Measurements from ENCODE around the gene PELI2. TPM values are rescaled to one million over a fixed set of nuclear protein-coding genes. Genes with fewer than 3 reads are reported as not detected.

PELI2 gene
- total RNA-seq, 1 experiment from 2014 or later, result 23.5 TPM

DNA sequence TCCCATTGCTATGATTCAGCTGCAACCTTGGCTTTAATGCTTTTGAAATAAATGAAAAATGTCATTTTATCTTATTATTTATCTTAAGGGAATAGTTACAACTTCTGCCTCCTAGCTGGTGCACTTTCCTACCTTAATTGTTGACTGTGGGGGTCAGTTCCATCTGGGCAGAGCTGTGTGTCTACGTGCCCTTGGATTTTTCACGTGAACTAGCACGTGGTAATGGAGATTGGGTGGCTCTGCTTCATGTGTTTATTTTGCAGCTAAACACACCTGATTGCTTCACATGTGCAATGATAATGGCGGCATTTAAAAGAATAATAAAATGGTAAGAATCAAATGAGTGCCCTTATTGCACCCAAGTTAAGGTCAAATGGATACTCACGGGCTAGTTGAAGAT is 10.6 kb upstream of the PELI2 start:
- no peaks in the 10 kb centered on the region for H3K4me1 Mint-ChIP-seq
- DNase-seq (ENCODE audit: low spot score) (no peak), ATAC-seq (no peak)
- ChIA-PET POLR2A (interaction anchor here (1.0 kb wide), 1 partner anchor 9 kb away, joined by 3 read pairs; no protein-coding TSS in a partner anchor), CTCF (no interaction called here)
- H3K27ac Mint-ChIP-seq, result no peak overlapping the region
- TF ChIP-seq ETV6 (CRISPR knock-in tag; IDR thresholded peaks at IDR 0.05) (no peak), ZMAT4 (CRISPR knock-in tag; IDR thresholded peaks at IDR 0.05) (no peak), OVOL2 (CRISPR knock-in tag; IDR thresholded peaks at IDR 0.05; ENCODE audit: borderline replicate concordance) (no peak), AR (CRISPR knock-in tag; IDR thresholded peaks at IDR 0.05) (no peak), ZBTB21 (CRISPR knock-in tag; IDR thresholded peaks at IDR 0.05; ENCODE audit: borderline replicate concordance) (no peak), ATF1 (CRISPR knock-in tag; IDR thresholded peaks at IDR 0.05) (no peak), PRDM15 (CRISPR knock-in tag; IDR thresholded peaks at IDR 0.05) (no peak), GTF2I (CRISPR knock-in tag; conservative IDR thresholded peaks at IDR 0.05) (no peak), ZNF121 (CRISPR knock-in tag; IDR thresholded peaks at IDR 0.05) (no peak), FOXJ3 (CRISPR knock-in tag; IDR thresholded peaks at IDR 0.05; ENCODE audit: borderline replicate concordance) (no peak), SMAD3 (CRISPR knock-in tag; IDR thresholded peaks at IDR 0.05; ENCODE audit: borderline replicate concordance) (no peak)
- TF ChIP-seq, protein P1, sequence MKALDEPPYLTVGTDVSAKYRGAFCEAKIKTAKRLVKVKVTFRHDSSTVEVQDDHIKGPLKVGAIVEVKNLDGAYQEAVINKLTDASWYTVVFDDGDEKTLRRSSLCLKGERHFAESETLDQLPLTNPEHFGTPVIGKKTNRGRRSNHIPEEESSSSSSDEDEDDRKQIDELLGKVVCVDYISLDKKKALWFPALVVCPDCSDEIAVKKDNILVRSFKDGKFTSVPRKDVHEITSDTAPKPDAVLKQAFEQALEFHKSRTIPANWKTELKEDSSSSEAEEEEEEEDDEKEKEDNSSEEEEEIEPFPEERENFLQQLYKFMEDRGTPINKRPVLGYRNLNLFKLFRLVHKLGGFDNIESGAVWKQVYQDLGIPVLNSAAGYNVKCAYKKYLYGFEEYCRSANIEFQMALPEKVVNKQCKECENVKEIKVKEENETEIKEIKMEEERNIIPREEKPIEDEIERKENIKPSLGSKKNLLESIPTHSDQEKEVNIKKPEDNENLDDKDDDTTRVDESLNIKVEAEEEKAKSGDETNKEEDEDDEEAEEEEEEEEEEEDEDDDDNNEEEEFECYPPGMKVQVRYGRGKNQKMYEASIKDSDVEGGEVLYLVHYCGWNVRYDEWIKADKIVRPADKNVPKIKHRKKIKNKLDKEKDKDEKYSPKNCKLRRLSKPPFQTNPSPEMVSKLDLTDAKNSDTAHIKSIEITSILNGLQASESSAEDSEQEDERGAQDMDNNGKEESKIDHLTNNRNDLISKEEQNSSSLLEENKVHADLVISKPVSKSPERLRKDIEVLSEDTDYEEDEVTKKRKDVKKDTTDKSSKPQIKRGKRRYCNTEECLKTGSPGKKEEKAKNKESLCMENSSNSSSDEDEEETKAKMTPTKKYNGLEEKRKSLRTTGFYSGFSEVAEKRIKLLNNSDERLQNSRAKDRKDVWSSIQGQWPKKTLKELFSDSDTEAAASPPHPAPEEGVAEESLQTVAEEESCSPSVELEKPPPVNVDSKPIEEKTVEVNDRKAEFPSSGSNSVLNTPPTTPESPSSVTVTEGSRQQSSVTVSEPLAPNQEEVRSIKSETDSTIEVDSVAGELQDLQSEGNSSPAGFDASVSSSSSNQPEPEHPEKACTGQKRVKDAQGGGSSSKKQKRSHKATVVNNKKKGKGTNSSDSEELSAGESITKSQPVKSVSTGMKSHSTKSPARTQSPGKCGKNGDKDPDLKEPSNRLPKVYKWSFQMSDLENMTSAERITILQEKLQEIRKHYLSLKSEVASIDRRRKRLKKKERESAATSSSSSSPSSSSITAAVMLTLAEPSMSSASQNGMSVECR (CRISPR knock-in tag; IDR thresholded peaks at IDR 0.05; ENCODE audit: borderline replicate concordance), result no peak
- TF ChIP-seq, protein P2, sequence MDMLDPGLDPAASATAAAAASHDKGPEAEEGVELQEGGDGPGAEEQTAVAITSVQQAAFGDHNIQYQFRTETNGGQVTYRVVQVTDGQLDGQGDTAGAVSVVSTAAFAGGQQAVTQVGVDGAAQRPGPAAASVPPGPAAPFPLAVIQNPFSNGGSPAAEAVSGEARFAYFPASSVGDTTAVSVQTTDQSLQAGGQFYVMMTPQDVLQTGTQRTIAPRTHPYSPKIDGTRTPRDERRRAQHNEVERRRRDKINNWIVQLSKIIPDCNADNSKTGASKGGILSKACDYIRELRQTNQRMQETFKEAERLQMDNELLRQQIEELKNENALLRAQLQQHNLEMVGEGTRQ (CRISPR knock-in tag; IDR thresholded peaks at IDR 0.05), result no peak
- TF ChIP-seq, protein P3, sequence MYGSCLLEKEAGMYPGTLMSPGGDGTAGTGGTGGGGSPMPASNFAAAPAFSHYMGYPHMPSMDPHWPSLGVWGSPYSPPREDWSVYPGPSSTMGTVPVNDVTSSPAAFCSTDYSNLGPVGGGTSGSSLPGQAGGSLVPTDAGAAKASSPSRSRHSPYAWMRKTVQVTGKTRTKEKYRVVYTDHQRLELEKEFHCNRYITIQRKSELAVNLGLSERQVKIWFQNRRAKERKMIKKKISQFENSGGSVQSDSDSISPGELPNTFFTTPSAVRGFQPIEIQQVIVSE (CRISPR knock-in tag; IDR thresholded peaks at IDR 0.05; ENCODE audit: borderline replicate concordance), result no peak
- no peaks in the 10 kb centered on the region for H3K27me3 Mint-ChIP-seq (ENCODE audit: low read depth)
- H3K36me3 Mint-ChIP-seq, result no peaks in the 10 kb centered on the region
- no peaks in the 10 kb centered on the region for H3K9me3 Mint-ChIP-seq
- H3K4me3 Mint-ChIP-seq, result no peak overlapping the region

All from WTC11 (cell line).